ENCODE data around the gene RGS6.

GRCh38 chr14:72500234-72500838, 568.1 kb downstream of the RGS6 start:
- TF ChIP-seq POLR2A (IDR thresholded peaks at IDR 0.05; ENCODE audit: low read length) (no peak), GATA1 (IDR thresholded peaks at IDR 0.05; ENCODE audit: low read depth, low read length) (no peak)
